ENCODE measurements around the gene SLC44A2. TPM values are rescaled to one million over a fixed set of nuclear protein-coding genes. Genes with fewer than 3 reads are reported as not detected.

Gene SLC44A2
- total and polyA plus RNA-seq, 2 donors from 2014 or later, result 150 to 345 TPM

DNA sequence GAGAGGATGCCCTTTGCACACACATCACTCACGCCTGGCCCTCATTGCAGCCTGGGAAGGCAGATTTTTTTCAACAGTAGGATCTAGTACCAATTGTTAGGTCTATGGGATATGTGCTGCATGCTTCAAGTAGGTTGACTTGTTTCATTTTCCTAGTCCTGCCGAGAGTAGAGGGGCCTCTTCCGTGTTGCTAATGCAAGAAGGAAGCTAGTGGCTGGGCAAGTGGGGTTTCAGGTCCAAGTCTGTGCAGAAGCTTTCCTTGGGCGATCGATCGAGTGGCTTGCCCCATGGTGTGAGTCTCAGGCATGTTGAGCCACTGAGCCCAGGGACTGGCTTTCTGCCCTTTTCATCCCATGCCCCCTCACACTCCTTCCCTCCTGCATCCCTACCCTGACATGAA, 42.5 kb downstream of the SLC44A2 start:
- Histone ChIP-seq H3K4me1 (ENCODE audit: control insufficient read depth in 2 of 3, insufficient read depth in 2 of 3, low read depth in 1 of 3, low read length in 3 of 3) (peaks cover 0 to 6% (median 0%) of the 10 kb centered on the region in 3 donors), H3K4me3 (ENCODE audit: low read length in 3 of 3) (no peak overlapping the region), H3K27me3 (ENCODE audit: control insufficient read depth, insufficient read depth, low read length) (no peaks in the 10 kb centered on the region), H3K9ac (ENCODE audit: low read length in 3 of 3) (no peak overlapping the region), H3K9me3 (ENCODE audit: control insufficient read depth in 2 of 3, insufficient read depth in 1 of 3, low read length in 3 of 3) (no peaks in the 10 kb centered on the region), H3K36me3 (ENCODE audit: control insufficient read depth in 2 of 3, insufficient read depth in 3 of 3, low read length in 3 of 3) (peaks cover 2 to 13% (median 8%) of the 10 kb centered on the region in 3 donors), H3K27ac (ENCODE audit: low read depth in 2 of 2, low read length in 2 of 2) (no peak overlapping the region)
- FAIRE-seq (no peak), DNase-seq (no peak)
- TF ChIP-seq, protein P1, sequence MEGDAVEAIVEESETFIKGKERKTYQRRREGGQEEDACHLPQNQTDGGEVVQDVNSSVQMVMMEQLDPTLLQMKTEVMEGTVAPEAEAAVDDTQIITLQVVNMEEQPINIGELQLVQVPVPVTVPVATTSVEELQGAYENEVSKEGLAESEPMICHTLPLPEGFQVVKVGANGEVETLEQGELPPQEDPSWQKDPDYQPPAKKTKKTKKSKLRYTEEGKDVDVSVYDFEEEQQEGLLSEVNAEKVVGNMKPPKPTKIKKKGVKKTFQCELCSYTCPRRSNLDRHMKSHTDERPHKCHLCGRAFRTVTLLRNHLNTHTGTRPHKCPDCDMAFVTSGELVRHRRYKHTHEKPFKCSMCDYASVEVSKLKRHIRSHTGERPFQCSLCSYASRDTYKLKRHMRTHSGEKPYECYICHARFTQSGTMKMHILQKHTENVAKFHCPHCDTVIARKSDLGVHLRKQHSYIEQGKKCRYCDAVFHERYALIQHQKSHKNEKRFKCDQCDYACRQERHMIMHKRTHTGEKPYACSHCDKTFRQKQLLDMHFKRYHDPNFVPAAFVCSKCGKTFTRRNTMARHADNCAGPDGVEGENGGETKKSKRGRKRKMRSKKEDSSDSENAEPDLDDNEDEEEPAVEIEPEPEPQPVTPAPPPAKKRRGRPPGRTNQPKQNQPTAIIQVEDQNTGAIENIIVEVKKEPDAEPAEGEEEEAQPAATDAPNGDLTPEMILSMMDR (IDR thresholded peaks at IDR 0.05; ENCODE audit: borderline replicate concordance, extremely low read depth, insufficient read depth), result no peak
- intact Hi-C loops (cut with DNase I), result no loop called here

DNA sequence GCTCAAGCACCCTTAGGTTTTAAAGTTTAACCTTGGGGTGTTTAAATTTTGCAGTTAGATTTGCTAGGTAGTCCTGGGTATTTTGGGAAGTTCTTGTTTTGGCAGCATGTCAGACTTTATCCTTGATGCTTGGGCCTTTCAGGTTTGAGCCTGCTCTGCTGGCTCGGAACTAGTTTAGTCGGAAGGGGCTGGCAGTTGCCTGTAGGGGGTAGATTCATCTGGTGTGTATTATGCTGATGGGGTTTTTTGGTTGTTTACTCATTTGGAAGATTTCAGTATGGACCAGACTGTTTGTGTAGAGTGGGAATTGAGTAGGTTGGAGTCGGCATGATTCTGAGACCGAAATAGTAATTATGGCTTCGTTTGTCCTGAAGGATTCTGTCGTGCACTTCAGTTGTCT, 43.9 kb downstream of the SLC44A2 start:
- Histone ChIP-seq H3K36me3 (ENCODE audit: control insufficient read depth in 2 of 3, insufficient read depth in 3 of 3, low read length in 3 of 3) (peaks cover 4 to 21% (median 10%) of the 10 kb centered on the region in 3 donors), H3K27me3 (ENCODE audit: control insufficient read depth, insufficient read depth, low read length) (no peaks in the 10 kb centered on the region), H3K4me1 (ENCODE audit: control insufficient read depth in 2 of 3, insufficient read depth in 2 of 3, low read depth in 1 of 3, low read length in 3 of 3) (peaks cover 0 to 4% (median 0%) of the 10 kb centered on the region in 3 donors), H3K27ac (ENCODE audit: low read depth in 2 of 2, low read length in 2 of 2) (no peak overlapping the region), H3K9ac (ENCODE audit: low read length in 3 of 3) (no peak overlapping the region), H3K9me3 (ENCODE audit: control insufficient read depth in 2 of 3, insufficient read depth in 1 of 3, low read length in 3 of 3) (no peaks in the 10 kb centered on the region), H3K4me3 (ENCODE audit: low read length in 3 of 3) (no peak overlapping the region)
- TF ChIP-seq, protein P1 (IDR thresholded peaks at IDR 0.05; ENCODE audit: borderline replicate concordance, extremely low read depth, insufficient read depth), result no peak
- no peak for DNase-seq
- intact Hi-C loops (cut with DNase I), result no loop called here
- FAIRE-seq, result no peak

DNA sequence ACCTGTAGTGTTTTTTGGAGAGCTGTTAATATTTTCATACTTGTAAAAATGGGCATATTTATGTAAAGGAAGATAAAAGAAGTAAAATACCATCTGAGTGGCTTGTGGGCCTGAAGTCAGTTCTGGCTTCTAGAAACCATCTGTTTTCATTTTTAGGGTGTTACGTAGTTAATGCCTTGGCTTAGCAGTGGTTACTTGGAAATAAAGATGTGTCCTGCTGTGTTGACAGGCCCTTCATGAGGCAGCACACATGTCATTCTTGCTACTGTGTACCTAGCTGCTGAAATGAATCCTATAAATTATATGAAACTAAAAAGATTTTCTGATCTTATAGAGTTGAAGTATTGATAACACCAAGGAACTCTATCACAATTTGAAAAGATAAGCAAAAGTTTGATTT, 44.8 kb downstream of the SLC44A2 start:
- Histone ChIP-seq H3K36me3 (ENCODE audit: control insufficient read depth in 2 of 3, insufficient read depth in 3 of 3, low read length in 3 of 3) (peaks cover 4 to 21% (median 10%) of the 10 kb centered on the region in 3 donors), H3K27me3 (ENCODE audit: control insufficient read depth, insufficient read depth, low read length) (no peaks in the 10 kb centered on the region), H3K9ac (ENCODE audit: low read length in 3 of 3) (no peak overlapping the region), H3K4me3 (ENCODE audit: low read length in 3 of 3) (no peak overlapping the region), H3K9me3 (ENCODE audit: control insufficient read depth in 2 of 3, insufficient read depth in 1 of 3, low read length in 3 of 3) (no peaks in the 10 kb centered on the region), H3K4me1 (ENCODE audit: control insufficient read depth in 2 of 3, insufficient read depth in 2 of 3, low read depth in 1 of 3, low read length in 3 of 3) (peaks cover 0 to 4% (median 0%) of the 10 kb centered on the region in 3 donors), H3K27ac (ENCODE audit: low read depth in 2 of 2, low read length in 2 of 2) (no peak overlapping the region)
- no peak for FAIRE-seq
- DNase-seq, result no peak
- TF ChIP-seq, protein P1 (IDR thresholded peaks at IDR 0.05; ENCODE audit: borderline replicate concordance, extremely low read depth, insufficient read depth), result no peak
- intact Hi-C loops (cut with DNase I), result no loop called here

Data from kidney (tissue), 14 donors.